Measurements from ENCODE around the gene ADIPOR2.

DNA sequence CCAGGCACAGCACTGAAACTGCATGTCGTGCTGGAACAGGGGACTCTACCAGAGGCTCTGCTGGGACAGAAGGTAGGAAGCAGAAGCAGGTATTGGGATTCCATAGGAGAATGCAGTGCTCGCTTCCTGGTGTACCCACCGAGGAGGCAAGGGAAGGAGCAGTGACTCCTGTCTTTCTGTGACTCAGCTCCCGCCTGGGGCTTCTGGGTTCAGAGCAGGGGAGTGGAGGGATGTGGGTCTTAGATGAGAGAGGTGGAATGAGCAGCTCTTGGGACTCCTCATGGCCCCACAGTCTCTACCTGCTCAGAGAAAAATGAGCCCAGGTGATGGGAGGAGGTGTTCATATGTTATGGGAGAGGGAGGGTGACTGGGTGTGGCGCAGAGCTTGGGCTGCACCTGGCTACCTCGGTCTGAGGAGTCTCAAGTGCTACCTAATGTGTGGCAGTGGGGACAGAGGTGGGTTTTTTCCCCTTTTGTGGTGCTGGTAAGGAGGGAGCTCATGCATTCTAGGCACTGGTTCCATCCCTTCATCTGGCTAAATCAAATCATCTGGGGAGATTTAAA is 35.6 kb upstream of the ADIPOR2 start:
- TF ChIP-seq, protein P1, sequence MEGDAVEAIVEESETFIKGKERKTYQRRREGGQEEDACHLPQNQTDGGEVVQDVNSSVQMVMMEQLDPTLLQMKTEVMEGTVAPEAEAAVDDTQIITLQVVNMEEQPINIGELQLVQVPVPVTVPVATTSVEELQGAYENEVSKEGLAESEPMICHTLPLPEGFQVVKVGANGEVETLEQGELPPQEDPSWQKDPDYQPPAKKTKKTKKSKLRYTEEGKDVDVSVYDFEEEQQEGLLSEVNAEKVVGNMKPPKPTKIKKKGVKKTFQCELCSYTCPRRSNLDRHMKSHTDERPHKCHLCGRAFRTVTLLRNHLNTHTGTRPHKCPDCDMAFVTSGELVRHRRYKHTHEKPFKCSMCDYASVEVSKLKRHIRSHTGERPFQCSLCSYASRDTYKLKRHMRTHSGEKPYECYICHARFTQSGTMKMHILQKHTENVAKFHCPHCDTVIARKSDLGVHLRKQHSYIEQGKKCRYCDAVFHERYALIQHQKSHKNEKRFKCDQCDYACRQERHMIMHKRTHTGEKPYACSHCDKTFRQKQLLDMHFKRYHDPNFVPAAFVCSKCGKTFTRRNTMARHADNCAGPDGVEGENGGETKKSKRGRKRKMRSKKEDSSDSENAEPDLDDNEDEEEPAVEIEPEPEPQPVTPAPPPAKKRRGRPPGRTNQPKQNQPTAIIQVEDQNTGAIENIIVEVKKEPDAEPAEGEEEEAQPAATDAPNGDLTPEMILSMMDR (IDR thresholded peaks at IDR 0.05), result no peak
- TF ChIP-seq EP300 (IDR thresholded peaks at IDR 0.05) (no peak), POLR2A (IDR thresholded peaks at IDR 0.05) (no peak), POLR2AphosphoS5 (IDR thresholded peaks at IDR 0.05) (no peak)
